ENCODE data around the gene REG1B.

REG1B gene

DNA sequence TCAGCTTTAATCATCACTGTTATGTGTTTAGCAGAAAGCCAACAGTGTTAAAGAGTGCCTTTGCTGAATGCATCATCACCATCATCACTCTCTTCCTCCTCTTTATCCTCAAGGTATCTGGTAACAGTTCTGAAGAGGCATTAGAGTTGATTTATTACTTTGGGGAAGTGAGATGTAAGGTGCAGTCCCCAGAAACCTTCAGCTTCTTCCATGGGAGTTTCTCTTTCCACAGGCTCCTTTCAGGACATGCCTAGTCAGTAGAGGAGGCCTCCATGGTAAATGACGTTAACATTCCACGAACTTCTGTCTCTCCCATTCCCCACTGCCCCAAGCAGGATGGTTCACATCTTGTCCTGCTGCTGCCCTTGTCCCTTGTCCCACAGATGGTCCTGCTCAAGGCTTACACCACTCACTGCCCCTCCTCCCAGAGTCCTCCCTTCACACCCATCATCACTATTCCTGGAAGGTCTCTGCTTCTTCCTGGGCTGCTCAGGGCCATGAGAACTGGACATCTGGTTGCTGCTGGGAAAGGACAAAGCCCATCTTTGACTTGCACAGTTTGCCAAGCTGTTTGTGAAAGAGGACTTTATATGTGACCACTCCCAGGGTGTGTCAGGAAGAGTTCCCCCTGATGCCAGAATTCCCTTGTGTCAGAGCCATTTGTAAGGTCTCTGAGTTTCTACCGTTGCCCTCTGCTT lies 27.2 kb upstream of the REG1B start:
- DNase-seq (ENCODE audit: low read depth) = no peak
- Histone ChIP-seq H3K27me3 (replicated peaks; ENCODE audit: control insufficient read depth, insufficient read depth, low read length) (no peaks in the 10 kb centered on the region), H3K36me3 (ENCODE audit: control insufficient read depth, insufficient read depth, low read length, severe bottlenecking) (no peaks in the 10 kb centered on the region), H3K4me1 (ENCODE audit: control insufficient read depth, insufficient read depth, low read length) (no peaks in the 10 kb centered on the region), H3K9me3 (ENCODE audit: control insufficient read depth, low read length) (no peaks in the 10 kb centered on the region), H3K9ac (ENCODE audit: low read length) (no peak overlapping the region), H3K4me3 (ENCODE audit: low read length) (no peak overlapping the region)

DNA sequence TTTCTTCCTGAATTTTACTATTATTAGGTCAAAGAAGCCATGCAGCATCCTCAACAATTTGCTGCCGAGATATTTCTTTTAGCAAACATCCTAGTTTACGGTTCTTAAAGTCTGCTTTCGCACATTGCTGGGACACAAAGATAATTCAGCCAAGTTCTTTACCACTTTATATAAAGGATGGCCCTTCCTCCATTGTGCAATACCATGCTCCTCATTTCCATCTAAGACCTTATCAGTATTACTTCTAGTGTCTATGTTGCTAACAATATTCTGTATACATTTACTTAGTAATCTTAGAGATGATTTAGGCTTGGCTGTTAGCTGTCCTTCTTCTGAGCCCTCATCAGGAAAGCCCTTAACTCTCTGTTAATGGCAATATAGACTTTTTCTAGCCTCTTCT lies 24.5 kb upstream of the REG1B start:
- no peak overlapping the region for H3K9ac ChIP-seq (ENCODE audit: low read length)
- H3K9me3 ChIP-seq (ENCODE audit: control insufficient read depth, low read length) = no peaks in the 10 kb centered on the region
- no peaks in the 10 kb centered on the region for H3K4me1 ChIP-seq (ENCODE audit: control insufficient read depth, insufficient read depth, low read length)
- H3K4me3 ChIP-seq (ENCODE audit: low read length) = no peak overlapping the region
- no peak for DNase-seq (ENCODE audit: low read depth)
- H3K27me3 ChIP-seq (replicated peaks; ENCODE audit: control insufficient read depth, insufficient read depth, low read length) = no peaks in the 10 kb centered on the region
- H3K36me3 ChIP-seq (ENCODE audit: control insufficient read depth, insufficient read depth, low read length, severe bottlenecking) = no peaks in the 10 kb centered on the region

DNA sequence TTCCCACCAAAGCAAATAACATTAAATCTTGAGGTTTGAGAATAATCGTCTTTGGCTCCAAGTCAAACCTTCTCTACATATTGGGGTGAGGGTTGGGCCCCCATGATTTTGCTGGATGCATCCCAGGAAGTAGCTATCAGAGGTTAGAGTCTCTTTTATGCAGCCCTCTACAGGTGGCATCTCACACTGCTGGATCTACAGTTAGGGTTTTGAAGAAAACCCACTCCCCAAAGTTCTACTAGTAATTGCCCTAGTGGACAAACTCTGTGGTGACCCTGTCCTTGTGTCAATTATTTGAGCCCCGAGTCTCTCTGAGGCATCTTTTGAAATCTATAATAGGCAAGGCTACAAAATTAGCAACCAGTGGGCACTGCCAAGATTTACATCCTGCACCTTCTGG lies 17.5 kb upstream of the REG1B start:
- Histone ChIP-seq H3K4me3 (ENCODE audit: low read length) (no peak overlapping the region), H3K36me3 (ENCODE audit: control insufficient read depth, insufficient read depth, low read length, severe bottlenecking) (no peaks in the 10 kb centered on the region), H3K27me3 (replicated peaks; ENCODE audit: control insufficient read depth, insufficient read depth, low read length) (no peaks in the 10 kb centered on the region), H3K4me1 (ENCODE audit: control insufficient read depth, insufficient read depth, low read length) (no peaks in the 10 kb centered on the region), H3K9ac (ENCODE audit: low read length) (no peak overlapping the region), H3K9me3 (ENCODE audit: control insufficient read depth, low read length) (peaks cover 10% of the 10 kb centered on the region)
- no peak for DNase-seq (ENCODE audit: low read depth)

DNA sequence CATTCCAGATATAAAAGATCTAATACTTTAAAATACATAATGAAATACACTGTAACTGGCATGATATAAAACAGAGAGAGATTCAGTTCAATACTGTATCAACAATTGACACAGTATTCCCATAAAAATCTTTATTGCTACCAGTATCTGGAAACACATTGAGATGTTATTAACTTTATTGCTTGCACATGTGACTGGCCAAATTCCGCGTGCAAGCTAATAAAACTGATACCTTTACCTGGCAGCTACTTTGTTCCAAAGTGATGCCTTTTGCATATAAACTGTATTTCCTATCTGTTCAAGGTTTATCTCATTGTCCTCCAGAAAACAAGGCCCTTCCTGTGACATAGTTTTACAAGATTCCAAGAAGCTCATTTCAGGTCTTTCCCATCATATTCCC lies 15.4 kb upstream of the REG1B start:
- Histone ChIP-seq H3K9me3 (ENCODE audit: control insufficient read depth, low read length) (peaks cover 10% of the 10 kb centered on the region), H3K9ac (ENCODE audit: low read length) (no peak overlapping the region), H3K27me3 (replicated peaks; ENCODE audit: control insufficient read depth, insufficient read depth, low read length) (no peaks in the 10 kb centered on the region), H3K4me3 (ENCODE audit: low read length) (no peak overlapping the region), H3K4me1 (ENCODE audit: control insufficient read depth, insufficient read depth, low read length) (no peaks in the 10 kb centered on the region), H3K36me3 (ENCODE audit: control insufficient read depth, insufficient read depth, low read length, severe bottlenecking) (no peaks in the 10 kb centered on the region)
- no peak for DNase-seq (ENCODE audit: low read depth)

DNA sequence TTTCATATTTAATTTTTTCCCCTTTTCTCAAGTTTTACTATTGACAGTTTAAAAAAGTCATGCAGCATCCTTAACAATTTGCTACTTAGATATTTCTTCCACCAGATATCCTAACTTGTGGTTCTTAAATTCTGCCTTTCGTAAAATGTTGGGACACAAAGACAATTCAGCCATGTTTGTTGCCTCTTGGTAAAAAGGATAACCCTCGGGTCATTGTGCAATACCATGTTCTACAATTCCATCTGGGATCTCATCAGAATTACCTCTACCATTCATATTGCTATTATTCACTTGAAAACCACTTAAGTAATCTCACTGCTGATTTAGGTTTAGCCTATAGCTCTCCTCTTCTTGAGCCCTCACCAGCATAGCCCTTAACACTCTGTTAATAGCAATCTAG lies 13.2 kb upstream of the REG1B start:
- Histone ChIP-seq H3K4me1 (ENCODE audit: control insufficient read depth, insufficient read depth, low read length) (no peaks in the 10 kb centered on the region), H3K36me3 (ENCODE audit: control insufficient read depth, insufficient read depth, low read length, severe bottlenecking) (no peaks in the 10 kb centered on the region), H3K9ac (ENCODE audit: low read length) (no peak overlapping the region), H3K27me3 (replicated peaks; ENCODE audit: control insufficient read depth, insufficient read depth, low read length) (no peaks in the 10 kb centered on the region), H3K4me3 (ENCODE audit: low read length) (no peak overlapping the region), H3K9me3 (ENCODE audit: control insufficient read depth, low read length) (peaks cover 10% of the 10 kb centered on the region)
- DNase-seq (ENCODE audit: low read depth) = no peak

DNA sequence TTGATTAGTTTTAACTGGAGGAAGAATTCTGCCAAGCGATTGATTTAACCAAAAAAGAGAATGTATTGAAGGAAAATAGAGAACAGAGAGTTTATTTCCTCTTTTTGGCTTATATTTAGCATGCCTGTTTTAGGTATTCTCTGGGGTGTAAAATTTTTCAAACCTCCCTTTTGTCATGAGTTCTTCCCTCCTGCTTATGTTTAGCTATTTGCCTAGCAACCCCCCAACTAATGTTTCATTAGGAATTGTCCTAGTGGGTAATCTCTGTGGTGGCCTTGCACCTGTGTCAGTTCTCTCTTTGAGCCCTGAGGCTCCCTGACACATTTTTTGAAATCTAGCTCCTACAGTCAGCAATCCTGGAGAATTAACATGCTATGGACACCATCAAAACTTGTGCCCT lies 12.5 kb upstream of the REG1B start:
- Histone ChIP-seq H3K4me1 (ENCODE audit: control insufficient read depth, insufficient read depth, low read length) (no peaks in the 10 kb centered on the region), H3K9me3 (ENCODE audit: control insufficient read depth, low read length) (peaks cover 10% of the 10 kb centered on the region), H3K9ac (ENCODE audit: low read length) (no peak overlapping the region), H3K4me3 (ENCODE audit: low read length) (no peak overlapping the region), H3K27me3 (replicated peaks; ENCODE audit: control insufficient read depth, insufficient read depth, low read length) (no peaks in the 10 kb centered on the region), H3K36me3 (ENCODE audit: control insufficient read depth, insufficient read depth, low read length, severe bottlenecking) (no peaks in the 10 kb centered on the region)
- no peak for DNase-seq (ENCODE audit: low read depth)

DNA sequence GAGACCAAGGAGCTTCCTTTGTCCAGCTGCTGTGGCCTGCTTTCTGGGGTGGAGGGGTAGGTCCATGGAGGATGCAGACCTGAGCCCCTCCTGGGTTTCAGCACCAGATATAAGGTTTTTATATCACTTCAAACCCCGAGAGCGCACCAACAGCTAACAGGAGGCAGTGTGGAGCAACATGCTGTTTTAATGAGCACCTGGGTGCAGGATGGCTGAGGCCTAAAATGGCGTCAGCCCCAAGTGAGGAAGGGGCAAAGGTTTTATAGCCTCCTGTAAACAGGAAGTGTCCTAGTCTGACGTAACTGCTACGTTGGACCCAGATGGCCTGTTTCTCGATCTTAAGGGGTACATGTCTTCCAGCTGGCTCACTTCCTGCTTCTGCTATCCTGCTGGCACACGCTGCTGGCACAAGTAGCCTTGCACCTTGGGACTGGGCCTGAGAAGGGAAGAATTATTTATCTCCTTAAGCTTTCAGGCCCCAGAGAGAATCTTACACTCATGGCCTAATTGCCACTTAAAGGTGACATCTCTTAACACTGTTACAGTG lies 11.4 kb upstream of the REG1B start:
- DNase-seq (ENCODE audit: low read depth) = no peak
- Histone ChIP-seq H3K9me3 (ENCODE audit: control insufficient read depth, low read length) (peaks cover 10% of the 10 kb centered on the region), H3K4me1 (ENCODE audit: control insufficient read depth, insufficient read depth, low read length) (no peaks in the 10 kb centered on the region), H3K27me3 (replicated peaks; ENCODE audit: control insufficient read depth, insufficient read depth, low read length) (no peaks in the 10 kb centered on the region), H3K4me3 (ENCODE audit: low read length) (no peak overlapping the region), H3K36me3 (ENCODE audit: control insufficient read depth, insufficient read depth, low read length, severe bottlenecking) (no peaks in the 10 kb centered on the region), H3K9ac (ENCODE audit: low read length) (no peak overlapping the region)

DNA sequence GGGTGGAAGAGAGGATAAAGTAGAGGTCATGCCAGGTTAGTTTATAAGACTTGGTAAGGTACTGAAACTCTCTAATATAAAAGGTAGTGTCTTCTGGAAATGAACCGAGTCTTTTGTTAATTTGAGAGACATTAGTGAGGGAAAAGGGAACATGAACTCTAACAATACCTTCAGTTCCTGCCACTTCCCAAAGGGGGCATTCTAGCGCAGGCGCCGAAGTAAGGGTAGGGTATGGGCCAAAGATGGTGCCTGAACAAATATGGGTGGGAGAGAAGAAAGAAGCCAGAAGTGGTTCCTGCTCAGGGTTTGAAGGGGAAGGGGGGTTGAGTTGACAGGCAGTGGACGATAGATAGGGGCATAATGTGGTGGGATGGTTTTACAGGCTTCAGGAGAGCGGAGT lies 10.1 kb upstream of the REG1B start:
- H3K4me1 ChIP-seq (ENCODE audit: control insufficient read depth, insufficient read depth, low read length) = no peaks in the 10 kb centered on the region
- peaks cover 10% of the 10 kb centered on the region for H3K9me3 ChIP-seq (ENCODE audit: control insufficient read depth, low read length)
- no peaks in the 10 kb centered on the region for H3K36me3 ChIP-seq (ENCODE audit: control insufficient read depth, insufficient read depth, low read length, severe bottlenecking)
- no peaks in the 10 kb centered on the region for H3K27me3 ChIP-seq (replicated peaks; ENCODE audit: control insufficient read depth, insufficient read depth, low read length)
- no peak overlapping the region for H3K9ac ChIP-seq (ENCODE audit: low read length)
- H3K4me3 ChIP-seq (ENCODE audit: low read length) = no peak overlapping the region
- no peak for DNase-seq (ENCODE audit: low read depth)

DNA sequence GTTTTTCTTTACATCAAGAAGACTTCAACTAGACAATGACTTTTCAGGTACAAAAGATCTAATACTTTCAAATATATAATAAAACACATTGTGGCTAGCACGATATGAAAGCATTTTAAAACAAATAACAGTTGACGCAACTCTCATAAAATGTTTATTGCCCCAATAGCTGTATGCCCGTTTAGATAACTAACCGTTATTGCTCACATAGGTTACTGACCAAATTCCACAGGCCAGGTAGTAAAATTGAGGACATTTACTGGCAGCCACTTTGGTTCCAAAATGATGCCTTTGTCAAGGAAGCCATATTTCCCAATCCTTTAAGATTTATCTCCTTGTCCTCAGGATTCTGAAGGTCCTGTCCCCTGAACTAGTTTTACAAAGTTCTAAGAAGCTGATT lies 2.9 kb upstream of the REG1B start:
- no peak overlapping the region for H3K9ac ChIP-seq (ENCODE audit: low read length)
- DNase-seq (ENCODE audit: low read depth) = no peak

DNA sequence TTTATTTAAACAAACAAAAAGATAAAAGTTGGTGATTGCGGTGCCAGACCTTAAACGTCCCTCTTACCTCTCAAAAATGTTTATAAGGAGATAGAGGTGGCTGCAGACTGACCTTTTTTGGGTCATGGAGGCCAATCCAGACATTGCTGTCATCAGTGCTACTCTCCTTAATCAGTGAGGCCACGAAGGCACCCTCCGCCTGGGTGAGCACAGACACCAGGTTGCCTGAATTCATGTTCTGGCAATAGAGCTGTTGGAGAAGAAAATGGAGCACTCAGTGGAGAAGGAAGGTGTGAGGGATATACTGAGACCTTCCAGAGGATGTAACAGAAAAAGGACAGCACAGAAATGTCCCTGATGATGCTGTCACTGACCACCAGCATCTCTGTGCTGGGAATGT lies 1.5 kb downstream of the REG1B start:
- Histone ChIP-seq H3K36me3 (ENCODE audit: control insufficient read depth, insufficient read depth, low read length, severe bottlenecking) (no peaks in the 10 kb centered on the region), H3K9me3 (ENCODE audit: control insufficient read depth, low read length) (no peaks in the 10 kb centered on the region), H3K27me3 (replicated peaks; ENCODE audit: control insufficient read depth, insufficient read depth, low read length) (no peaks in the 10 kb centered on the region), H3K4me1 (ENCODE audit: control insufficient read depth, insufficient read depth, low read length) (no peaks in the 10 kb centered on the region), H3K9ac (ENCODE audit: low read length) (no peak overlapping the region), H3K4me3 (ENCODE audit: low read length) (no peak overlapping the region)
- no peak for DNase-seq (ENCODE audit: low read depth)

More for the DNA sequence above, 2.9 kb upstream of the REG1B start:
- Histone ChIP-seq H3K27me3 (replicated peaks; ENCODE audit: control insufficient read depth, insufficient read depth, low read length) (no peaks in the 10 kb centered on the region), H3K4me1 (ENCODE audit: control insufficient read depth, insufficient read depth, low read length) (no peaks in the 10 kb centered on the region), H3K4me3 (ENCODE audit: low read length) (no peak overlapping the region), H3K36me3 (ENCODE audit: control insufficient read depth, insufficient read depth, low read length, severe bottlenecking) (no peaks in the 10 kb centered on the region), H3K9me3 (ENCODE audit: control insufficient read depth, low read length) (no peaks in the 10 kb centered on the region)

DNA sequence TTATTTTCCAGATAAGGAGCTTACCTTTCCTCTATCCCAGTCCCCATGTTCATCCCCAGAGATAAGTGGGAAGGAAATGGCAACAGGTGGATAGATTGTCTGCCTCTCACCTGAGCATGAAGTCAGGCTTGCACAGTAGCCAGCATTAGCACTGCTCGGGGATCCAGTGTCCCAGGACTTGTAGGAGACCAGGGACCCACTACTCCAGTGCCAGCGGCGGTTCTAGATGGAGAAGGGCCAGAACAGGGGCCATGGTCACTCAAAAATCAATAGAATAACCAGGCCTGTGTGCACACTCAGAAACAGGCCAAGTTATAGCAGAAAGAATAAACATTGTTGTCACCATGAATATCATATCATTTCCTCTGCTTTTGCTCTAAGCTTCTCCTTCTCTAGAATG lies 2.4 kb downstream of the REG1B start:
- H3K36me3 ChIP-seq (ENCODE audit: control insufficient read depth, insufficient read depth, low read length, severe bottlenecking) = no peaks in the 10 kb centered on the region
- DNase-seq (ENCODE audit: low read depth) = no peak
- no peak overlapping the region for H3K4me3 ChIP-seq (ENCODE audit: low read length)
- no peaks in the 10 kb centered on the region for H3K4me1 ChIP-seq (ENCODE audit: control insufficient read depth, insufficient read depth, low read length)
- no peak overlapping the region for H3K9ac ChIP-seq (ENCODE audit: low read length)
- no peaks in the 10 kb centered on the region for H3K9me3 ChIP-seq (ENCODE audit: control insufficient read depth, low read length)
- no peaks in the 10 kb centered on the region for H3K27me3 ChIP-seq (replicated peaks; ENCODE audit: control insufficient read depth, insufficient read depth, low read length)

Measured in adipocyte (in vitro differentiated cells).